ENCODE data around the gene ACTC1. TPM values are rescaled to one million over a fixed set of nuclear protein-coding genes. Genes with fewer than 3 reads are reported as not detected.

The ACTC1 gene
- total RNA-seq, 1 experiment from 2014 or later, result not detected

GRCh38 chr15:34773917-34774316, 21.4 kb downstream of the ACTC1 start:
- Histone ChIP-seq H3K27me3 (replicated peaks; ENCODE audit: insufficient read depth, low read depth, low read length, poor library complexity) (peaks cover 52% of the 10 kb centered on the region), H3K27ac (ENCODE audit: low read depth, low read length, poor library complexity, severe bottlenecking) (no peak overlapping the region), H3K4me3 (ENCODE audit: low read depth, low read length, poor library complexity, severe bottlenecking) (no peak overlapping the region), H3K4me1 (ENCODE audit: insufficient read depth, low read length, poor library complexity, severe bottlenecking) (no peaks in the 10 kb centered on the region), H3K9me3 (ENCODE audit: low read depth, low read length, poor library complexity, severe bottlenecking) (no peaks in the 10 kb centered on the region), H3K36me3 (ENCODE audit: insufficient read depth, low read length, poor library complexity, severe bottlenecking) (no peaks in the 10 kb centered on the region)
- no peak for DNase-seq (ENCODE audit: low spot score)
- intact Hi-C loops (cut with micrococcal nuclease; ENCODE audit: unreplicated experiment), result no loop called here
- BruUV-seq (replicated peaks), result no TSS peak
- CTCF ChIA-PET, result no interaction called here
- TF ChIP-seq EZH2 (IDR thresholded peaks at IDR 0.05; ENCODE audit: borderline replicate concordance, low read depth, low read length, poor library complexity, severe bottlenecking), result no peak
- no peak for TF ChIP-seq CTCF (conservative IDR thresholded peaks at IDR 0.05; ENCODE audit: low read depth, low read length)
- POLR2A ChIA-PET (ENCODE audit: low non-redundant PET), result no interaction called here

GRCh38 chr15:34773013-34773412, 22.3 kb downstream of the ACTC1 start:
- Histone ChIP-seq H3K36me3 (ENCODE audit: insufficient read depth, low read length, poor library complexity, severe bottlenecking) (no peaks in the 10 kb centered on the region), H3K4me1 (ENCODE audit: insufficient read depth, low read length, poor library complexity, severe bottlenecking) (no peaks in the 10 kb centered on the region), H3K4me3 (ENCODE audit: low read depth, low read length, poor library complexity, severe bottlenecking) (no peak overlapping the region), H3K27me3 (replicated peaks; ENCODE audit: insufficient read depth, low read depth, low read length, poor library complexity) (peaks cover 56% of the 10 kb centered on the region), H3K9me3 (ENCODE audit: low read depth, low read length, poor library complexity, severe bottlenecking) (no peaks in the 10 kb centered on the region), H3K27ac (ENCODE audit: low read depth, low read length, poor library complexity, severe bottlenecking) (no peak overlapping the region)
- no TSS peak for BruUV-seq (replicated peaks)
- DNase-seq (ENCODE audit: low spot score), result no peak
- intact Hi-C loops (cut with micrococcal nuclease; ENCODE audit: unreplicated experiment), result no loop called here
- ChIA-PET POLR2A (ENCODE audit: low non-redundant PET) (no interaction called here), CTCF (no interaction called here)
- TF ChIP-seq CTCF (conservative IDR thresholded peaks at IDR 0.05; ENCODE audit: low read depth, low read length) (no peak), EZH2 (IDR thresholded peaks at IDR 0.05; ENCODE audit: borderline replicate concordance, low read depth, low read length, poor library complexity, severe bottlenecking) (no peak)

- CTCF ChIA-PET, result no interaction called here
- intact Hi-C loops (cut with micrococcal nuclease; ENCODE audit: unreplicated experiment), result no loop called here
- no peak overlapping the region for H3K27ac ChIP-seq (ENCODE audit: low read depth, low read length, poor library complexity, severe bottlenecking)
- peaks cover 56% of the 10 kb centered on the region for H3K27me3 ChIP-seq (replicated peaks; ENCODE audit: insufficient read depth, low read depth, low read length, poor library complexity)
- POLR2A ChIA-PET (ENCODE audit: low non-redundant PET), result no interaction called here
- TF ChIP-seq CTCF (conservative IDR thresholded peaks at IDR 0.05; ENCODE audit: low read depth, low read length) (no peak), EZH2 (IDR thresholded peaks at IDR 0.05; ENCODE audit: borderline replicate concordance, low read depth, low read length, poor library complexity, severe bottlenecking) (no peak)
- H3K4me1 ChIP-seq (ENCODE audit: insufficient read depth, low read length, poor library complexity, severe bottlenecking), result no peaks in the 10 kb centered on the region
- no peaks in the 10 kb centered on the region for H3K9me3 ChIP-seq (ENCODE audit: low read depth, low read length, poor library complexity, severe bottlenecking)
- no peak for DNase-seq (ENCODE audit: low spot score)
- H3K36me3 ChIP-seq (ENCODE audit: insufficient read depth, low read length, poor library complexity, severe bottlenecking), result no peaks in the 10 kb centered on the region
- no peak overlapping the region for H3K4me3 ChIP-seq (ENCODE audit: low read depth, low read length, poor library complexity, severe bottlenecking)
- no TSS peak for BruUV-seq (replicated peaks)
Observed at GRCh38 chr15:34772312-34772711, 23.0 kb downstream of the ACTC1 start.

All from A673 (cell line).